GM23338 (cell line): ENCODE data around the gene OPALIN. TPM values are rescaled to one million over a fixed set of nuclear protein-coding genes. Genes with fewer than 3 reads are reported as not detected.

Source experiments
- ATAC-seq: fragments of 200-7000 bp; cut with Tn5 transposase; 3 replicates; pipeline ENCODE4 v1.9.1; 2020
- DNase-seq: peaks from one replicate; pipeline ENCODE4 v3.0.0-alpha.2; 2015; ENCODE audit warnings: low spot score
- H2AFZ ChIP-seq: fragments of 200-600 bp; sonication (generic); 2 replicates; pipeline ENCODE4 v1.8.0; 2016; ENCODE audit warnings: antibody characterized with exemption, mild to moderate bottlenecking, moderate library complexity
- H3F3A ChIP-seq: fragments of 200-600 bp; sonication (generic); replicated peaks from 2 replicates; pipeline ENCODE4 v1.8.0; 2017; ENCODE audit warnings: antibody characterized with exemption, mixed run types, low read depth
- H3K27ac ChIP-seq: fragments of 200-600 bp; sonication (generic); 2 replicates; pipeline ENCODE4 v1.6.1; 2016; ENCODE audit warnings: low read depth
- H3K27me3 ChIP-seq: fragments of 200-600 bp; sonication (generic); 2 replicates; pipeline ENCODE4 v1.8.0; 2016; ENCODE audit warnings: mild to moderate bottlenecking, mixed run types, moderate library complexity; ENCODE audit not compliant: insufficient read depth
- H3K36me3 ChIP-seq: fragments of 200-600 bp; sonication (generic); 2 replicates; pipeline ENCODE4 v1.8.0; 2016; ENCODE audit warnings: mild to moderate bottlenecking; ENCODE audit not compliant: insufficient read depth
- H3K4me1 ChIP-seq: fragments of 200-600 bp; sonication (generic); 2 replicates; pipeline ENCODE4 v1.8.0; 2016; ENCODE audit warnings: mild to moderate bottlenecking, moderate library complexity; ENCODE audit not compliant: insufficient read depth
- H3K4me2 ChIP-seq: fragments of 200-600 bp; sonication (generic); 2 replicates; pipeline ENCODE4 v1.7.1; 2017; ENCODE audit warnings: mixed run types
- H3K4me3 ChIP-seq: fragments of 200-600 bp; sonication (generic); 2 replicates; pipeline ENCODE4 v1.6.1; 2016; ENCODE audit warnings: mixed run types
- H3K79me2 ChIP-seq: fragments of 200-600 bp; sonication (generic); replicated peaks from 2 replicates; pipeline ENCODE4 v1.8.0; 2017; ENCODE audit warnings: mild to moderate bottlenecking; ENCODE audit not compliant: insufficient read depth
- H3K9me2 ChIP-seq: fragments of 200-600 bp; sonication (generic); 2 replicates; pipeline ENCODE4 v1.8.0; 2017; ENCODE audit not compliant: insufficient read depth
- H4K20me1 ChIP-seq: fragments of 200-600 bp; sonication (generic); replicated peaks from 2 replicates; pipeline ENCODE4 v1.8.0; 2017; ENCODE audit warnings: mild to moderate bottlenecking; ENCODE audit not compliant: insufficient read depth
- H3K27ac Mint-ChIP-seq: 2 replicates; pipeline ENCODE4 v1.8.0; 2020; ENCODE audit warnings: inconsistent platforms, mild to moderate bottlenecking, moderate library complexity, mixed read lengths
- H3K27me3 Mint-ChIP-seq: 3 replicates; pipeline ENCODE4 v1.8.0; 2022; ENCODE audit warnings: low read depth, mild to moderate bottlenecking, moderate library complexity, mixed read lengths, inconsistent platforms; ENCODE audit not compliant: insufficient read depth, poor library complexity
- H3K36me3 Mint-ChIP-seq: 3 replicates; pipeline ENCODE4 v1.8.0; 2021; ENCODE audit warnings: low read depth, mild to moderate bottlenecking, inconsistent platforms, moderate library complexity, mixed read lengths
- H3K4me1 Mint-ChIP-seq: 3 replicates; pipeline ENCODE4 v1.8.0; 2020; ENCODE audit warnings: mild to moderate bottlenecking, inconsistent platforms, mixed read lengths
- H3K4me3 Mint-ChIP-seq: 3 replicates; pipeline ENCODE4 v1.8.0; 2021; ENCODE audit warnings: moderate library complexity, mild to moderate bottlenecking, inconsistent platforms, mixed read lengths
- H3K9me3 Mint-ChIP-seq: 3 replicates; pipeline ENCODE4 v1.8.0; 2020; ENCODE audit warnings: moderate library complexity, mild to moderate bottlenecking, inconsistent platforms, mixed read lengths
- CREB1 ChIP-seq: fragments of 250-450 bp; sonication (Bioruptor Pico); IDR thresholded peaks from 2 replicates; pipeline ENCODE4 v1.5.0; 2020; ENCODE audit warnings: low read depth, mild to moderate bottlenecking, moderate library complexity
- EZH2 ChIP-seq: fragments of 200-600 bp; sonication (generic); IDR thresholded peaks from one replicate; pipeline ENCODE4 v1.8.0; 2017; ENCODE audit warnings: antibody characterized with exemption, mild to moderate bottlenecking, low read depth; ENCODE audit not compliant: unreplicated experiment
- JUNB ChIP-seq: IDR thresholded peaks from one replicate; pipeline ENCODE4 v1.6.1; 2016; ENCODE audit warnings: antibody characterized with exemption; ENCODE audit not compliant: unreplicated experiment
- NANOG ChIP-seq: IDR thresholded peaks from 2 replicates; pipeline ENCODE4 v1.6.1; 2016; ENCODE audit warnings: antibody characterized with exemption, borderline replicate concordance
- ZNF331 ChIP-seq: fragments of 250-450 bp; sonication (Bioruptor Pico); IDR thresholded peaks from 2 replicates; pipeline ENCODE4 v1.5.0; 2020; ENCODE audit warnings: low read depth, mild to moderate bottlenecking, moderate library complexity
- polyA plus RNA-seq: library from polyadenylated mRNA; unstranded; fragments of >200 nt; fragmentation: Nextera tagmentation; extraction: Ambion mirVana; gene quantifications from 2 replicates; pipeline ENCODE4 v1.2.1, GENCODE V29; 2016
- total RNA-seq: library from RNA; depleted of rRNA; stranded (reverse); fragments of >200 nt; shearing (Covaris generic); gene quantifications from 2 replicates; pipeline ENCODE4 v1.2.3, GENCODE V29; 2014
- TF ChIP-seq, protein P1 (sequence below): fragments of 250-450 bp; sonication (Bioruptor Pico); IDR thresholded peaks from 2 replicates; pipeline ENCODE4 v1.5.0; 2020; ENCODE audit warnings: mild to moderate bottlenecking, moderate library complexity

The OPALIN gene
- total and polyA plus RNA-seq, 2 experiments from 2014 or later: not detected

GRCh38 chr10:96380821-96381220, 22.0 kb upstream of the OPALIN start:
- ATAC-seq (no peak), DNase-seq (no peak)
- H3K9me3 Mint-ChIP-seq: no peaks in the 10 kb centered on the region
- H3K9me2 ChIP-seq: no peaks in the 10 kb centered on the region
- peaks cover 6% of the 10 kb centered on the region; the same call in 2 of the 3 replicates for H3K4me1 Mint-ChIP-seq
- no peak overlapping the region for H3K4me3 Mint-ChIP-seq
- no peak overlapping the region for H3K4me3 ChIP-seq
- H3K36me3 Mint-ChIP-seq: no peaks in the 10 kb centered on the region
- no peak overlapping the region for H3K27ac Mint-ChIP-seq
- H3K27me3 ChIP-seq: no peaks in the 10 kb centered on the region
- no peaks in the 10 kb centered on the region for H3F3A ChIP-seq
- no peak for TF ChIP-seq ZNF331 (CRISPR knock-in tag)
- no peaks in the 10 kb centered on the region for H3K79me2 ChIP-seq
- H3K36me3 ChIP-seq: no peaks in the 10 kb centered on the region
- H4K20me1 ChIP-seq: no peaks in the 10 kb centered on the region
- H3K4me1 ChIP-seq: no peaks in the 10 kb centered on the region
- no peaks in the 10 kb centered on the region for H3K27me3 Mint-ChIP-seq
- no peak overlapping the region for H3K4me2 ChIP-seq
- H2AFZ ChIP-seq: no peak overlapping the region
- no peak overlapping the region for H3K27ac ChIP-seq

DNA sequence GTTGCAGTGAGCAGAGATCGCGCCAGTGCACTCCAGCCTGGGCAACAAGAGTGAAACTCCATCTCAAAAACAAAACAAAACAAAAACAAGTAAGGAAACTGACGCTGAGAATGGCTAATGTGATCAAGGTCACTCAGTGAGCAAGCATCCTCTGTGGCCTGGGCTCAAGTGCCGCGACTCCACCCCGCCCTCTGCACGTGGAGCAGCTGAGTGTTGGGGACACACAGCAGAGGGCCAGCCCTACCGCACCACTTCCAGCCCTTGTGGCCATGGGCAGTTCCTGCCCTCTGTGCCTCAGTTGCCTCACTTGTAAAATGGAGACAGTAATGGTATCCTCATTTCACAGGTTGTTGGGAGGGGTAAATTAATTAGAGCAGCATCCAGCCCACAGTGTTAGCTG, 21.0 kb upstream of the OPALIN start:
- H3K9me2 ChIP-seq: no peaks in the 10 kb centered on the region
- H3K79me2 ChIP-seq: no peaks in the 10 kb centered on the region
- no peaks in the 10 kb centered on the region for H3F3A ChIP-seq
- H3K4me1 ChIP-seq: no peaks in the 10 kb centered on the region; the same call in 1 of the 2 replicates
- no peak overlapping the region for H3K4me3 ChIP-seq
- no peak overlapping the region for H3K27ac Mint-ChIP-seq
- no peak for TF ChIP-seq EZH2
- H3K27ac ChIP-seq: no peak overlapping the region
- no peaks in the 10 kb centered on the region for H3K9me3 Mint-ChIP-seq
- no peaks in the 10 kb centered on the region for H3K36me3 ChIP-seq
- no peak overlapping the region for H3K4me3 Mint-ChIP-seq
- H4K20me1 ChIP-seq: no peaks in the 10 kb centered on the region
- peaks cover 13% of the 10 kb centered on the region for H3K4me1 Mint-ChIP-seq
- no peak for ATAC-seq
- no peak overlapping the region; the same call in 1 of the 2 replicates for H2AFZ ChIP-seq
- H3K27me3 Mint-ChIP-seq: peaks cover 3% of the 10 kb centered on the region
- H3K27me3 ChIP-seq: peaks cover 2% of the 10 kb centered on the region; the same call in 1 of the 2 replicates
- no peak overlapping the region for H3K4me2 ChIP-seq
- no peaks in the 10 kb centered on the region for H3K36me3 Mint-ChIP-seq
- no peak for DNase-seq

DNA sequence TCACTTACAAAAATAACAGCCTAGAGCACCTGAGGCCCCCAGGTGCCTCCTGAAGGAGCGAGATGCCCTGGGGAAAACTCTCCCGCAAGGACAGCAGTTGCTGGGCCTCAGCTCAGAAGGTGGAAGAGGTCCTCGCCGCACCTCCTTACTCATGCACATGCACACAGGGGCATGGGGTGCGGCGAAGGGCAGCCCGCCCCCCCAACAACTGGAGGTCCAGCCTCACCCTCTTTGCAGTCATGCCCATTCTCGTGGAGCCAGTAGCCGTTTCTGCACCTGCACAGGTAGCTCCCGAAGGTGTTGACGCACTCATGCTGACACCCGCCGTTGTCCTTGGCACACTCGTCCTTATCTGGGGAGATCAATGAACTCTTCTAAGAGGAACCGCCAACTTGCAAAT, 19.9 kb upstream of the OPALIN start:
- no peaks in the 10 kb centered on the region for H3K79me2 ChIP-seq
- TF ChIP-seq EZH2 (no peak), JUNB (no peak)
- H2AFZ ChIP-seq: no peak overlapping the region
- no peaks in the 10 kb centered on the region for H4K20me1 ChIP-seq
- H3K9me3 Mint-ChIP-seq: no peaks in the 10 kb centered on the region
- no peak overlapping the region for H3K4me3 ChIP-seq
- H3K4me1 ChIP-seq: peaks cover 6% of the 10 kb centered on the region; the same call in 1 of the 2 replicates
- no peaks in the 10 kb centered on the region for H3K9me2 ChIP-seq
- H3F3A ChIP-seq: no peaks in the 10 kb centered on the region
- DNase-seq (no peak), ATAC-seq (no peak)
- H3K36me3 Mint-ChIP-seq: no peaks in the 10 kb centered on the region
- H3K4me2 ChIP-seq: no peak overlapping the region
- H3K27me3 Mint-ChIP-seq: peaks cover 12% of the 10 kb centered on the region
- H3K36me3 ChIP-seq: no peaks in the 10 kb centered on the region
- no peak overlapping the region for H3K4me3 Mint-ChIP-seq
- no peak overlapping the region for H3K27ac Mint-ChIP-seq
- H3K27me3 ChIP-seq: peaks cover 11% of the 10 kb centered on the region
- H3K27ac ChIP-seq: no peak overlapping the region
- peaks cover 15% of the 10 kb centered on the region for H3K4me1 Mint-ChIP-seq

- Histone ChIP-seq H4K20me1 (no peaks in the 10 kb centered on the region), H3K4me3 (no peak overlapping the region), H3K36me3 (no peaks in the 10 kb centered on the region), H3K27me3 (peaks cover 11% of the 10 kb centered on the region), H3K9me2 (no peaks in the 10 kb centered on the region), H3K27ac (no peak overlapping the region), H3F3A (no peaks in the 10 kb centered on the region), H3K79me2 (no peaks in the 10 kb centered on the region), H3K4me1 (peaks cover 6% of the 10 kb centered on the region; the same call in 1 of the 2 replicates), H2AFZ (no peak overlapping the region), H3K4me2 (no peak overlapping the region)
- H3K27me3 Mint-ChIP-seq: peaks cover 12% of the 10 kb centered on the region
- DNase-seq (no peak), ATAC-seq (no peak)
- H3K36me3 Mint-ChIP-seq: no peaks in the 10 kb centered on the region
- no peak overlapping the region for H3K4me3 Mint-ChIP-seq
- no peak overlapping the region for H3K27ac Mint-ChIP-seq
- peaks cover 15% of the 10 kb centered on the region for H3K4me1 Mint-ChIP-seq
- H3K9me3 Mint-ChIP-seq: no peaks in the 10 kb centered on the region
- TF ChIP-seq NANOG (no peak), ZNF331 (CRISPR knock-in tag) (no peak), CREB1 (CRISPR knock-in tag) (no peak)
- TF ChIP-seq, protein P1, sequence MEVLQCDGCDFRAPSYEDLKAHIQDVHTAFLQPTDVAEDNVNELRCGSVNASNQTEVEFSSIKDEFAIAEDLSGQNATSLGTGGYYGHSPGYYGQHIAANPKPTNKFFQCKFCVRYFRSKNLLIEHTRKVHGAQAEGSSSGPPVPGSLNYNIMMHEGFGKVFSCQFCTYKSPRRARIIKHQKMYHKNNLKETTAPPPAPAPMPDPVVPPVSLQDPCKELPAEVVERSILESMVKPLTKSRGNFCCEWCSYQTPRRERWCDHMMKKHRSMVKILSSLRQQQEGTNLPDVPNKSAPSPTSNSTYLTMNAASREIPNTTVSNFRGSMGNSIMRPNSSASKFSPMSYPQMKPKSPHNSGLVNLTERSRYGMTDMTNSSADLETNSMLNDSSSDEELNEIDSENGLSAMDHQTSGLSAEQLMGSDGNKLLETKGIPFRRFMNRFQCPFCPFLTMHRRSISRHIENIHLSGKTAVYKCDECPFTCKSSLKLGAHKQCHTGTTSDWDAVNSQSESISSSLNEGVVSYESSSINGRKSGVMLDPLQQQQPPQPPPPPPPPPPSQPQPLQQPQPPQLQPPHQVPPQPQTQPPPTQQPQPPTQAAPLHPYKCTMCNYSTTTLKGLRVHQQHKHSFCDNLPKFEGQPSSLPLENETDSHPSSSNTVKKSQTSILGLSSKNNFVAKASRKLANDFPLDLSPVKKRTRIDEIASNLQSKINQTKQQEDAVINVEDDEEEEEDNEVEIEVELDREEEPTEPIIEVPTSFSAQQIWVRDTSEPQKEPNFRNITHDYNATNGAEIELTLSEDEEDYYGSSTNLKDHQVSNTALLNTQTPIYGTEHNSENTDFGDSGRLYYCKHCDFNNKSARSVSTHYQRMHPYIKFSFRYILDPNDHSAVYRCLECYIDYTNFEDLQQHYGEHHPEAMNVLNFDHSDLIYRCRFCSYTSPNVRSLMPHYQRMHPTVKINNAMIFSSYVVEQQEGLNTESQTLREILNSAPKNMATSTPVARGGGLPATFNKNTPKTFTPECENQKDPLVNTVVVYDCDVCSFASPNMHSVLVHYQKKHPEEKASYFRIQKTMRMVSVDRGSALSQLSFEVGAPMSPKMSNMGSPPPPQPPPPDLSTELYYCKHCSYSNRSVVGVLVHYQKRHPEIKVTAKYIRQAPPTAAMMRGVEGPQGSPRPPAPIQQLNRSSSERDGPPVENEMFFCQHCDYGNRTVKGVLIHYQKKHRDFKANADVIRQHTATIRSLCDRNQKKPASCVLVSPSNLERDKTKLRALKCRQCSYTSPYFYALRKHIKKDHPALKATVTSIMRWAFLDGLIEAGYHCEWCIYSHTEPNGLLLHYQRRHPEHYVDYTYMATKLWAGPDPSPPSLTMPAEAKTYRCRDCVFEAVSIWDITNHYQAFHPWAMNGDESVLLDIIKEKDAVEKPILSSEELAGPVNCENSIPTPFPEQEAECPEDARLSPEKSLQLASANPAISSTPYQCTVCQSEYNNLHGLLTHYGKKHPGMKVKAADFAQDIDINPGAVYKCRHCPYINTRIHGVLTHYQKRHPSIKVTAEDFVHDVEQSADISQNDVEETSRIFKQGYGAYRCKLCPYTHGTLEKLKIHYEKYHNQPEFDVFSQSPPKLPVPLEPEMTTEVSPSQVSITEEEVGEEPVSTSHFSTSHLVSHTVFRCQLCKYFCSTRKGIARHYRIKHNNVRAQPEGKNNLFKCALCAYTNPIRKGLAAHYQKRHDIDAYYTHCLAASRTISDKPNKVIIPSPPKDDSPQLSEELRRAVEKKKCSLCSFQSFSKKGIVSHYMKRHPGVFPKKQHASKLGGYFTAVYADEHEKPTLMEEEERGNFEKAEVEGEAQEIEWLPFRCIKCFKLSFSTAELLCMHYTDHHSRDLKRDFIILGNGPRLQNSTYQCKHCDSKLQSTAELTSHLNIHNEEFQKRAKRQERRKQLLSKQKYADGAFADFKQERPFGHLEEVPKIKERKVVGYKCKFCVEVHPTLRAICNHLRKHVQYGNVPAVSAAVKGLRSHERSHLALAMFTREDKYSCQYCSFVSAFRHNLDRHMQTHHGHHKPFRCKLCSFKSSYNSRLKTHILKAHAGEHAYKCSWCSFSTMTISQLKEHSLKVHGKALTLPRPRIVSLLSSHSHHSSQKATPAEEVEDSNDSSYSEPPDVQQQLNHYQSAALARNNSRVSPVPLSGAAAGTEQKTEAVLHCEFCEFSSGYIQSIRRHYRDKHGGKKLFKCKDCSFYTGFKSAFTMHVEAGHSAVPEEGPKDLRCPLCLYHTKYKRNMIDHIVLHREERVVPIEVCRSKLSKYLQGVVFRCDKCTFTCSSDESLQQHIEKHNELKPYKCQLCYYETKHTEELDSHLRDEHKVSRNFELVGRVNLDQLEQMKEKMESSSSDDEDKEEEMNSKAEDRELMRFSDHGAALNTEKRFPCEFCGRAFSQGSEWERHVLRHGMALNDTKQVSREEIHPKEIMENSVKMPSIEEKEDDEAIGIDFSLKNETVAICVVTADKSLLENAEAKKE (CRISPR knock-in tag): no peak
These were observed 19.1 kb upstream of the OPALIN start for GRCh38 chr10:96377816-96378294.
